ENCODE measurements around the gene ADGRL2. TPM values are rescaled to one million over a fixed set of nuclear protein-coding genes. Genes with fewer than 3 reads are reported as not detected.

ADGRL2 gene
- total and polyA plus RNA-seq, 2 of the 4 experiments (the other 2 are of a cell fraction) = 17.0 to 42.7 TPM

- no peaks in the 10 kb centered on the region for H3K36me3 ChIP-seq (ENCODE audit: control insufficient read depth, insufficient read depth, low read length)
- no peaks in the 10 kb centered on the region; the same call in 1 of the 2 replicates for H3K9me1 ChIP-seq (ENCODE audit: insufficient read depth, low read length)
- H2AK9ac ChIP-seq (replicated peaks; ENCODE audit: low read depth, low read length, poor library complexity) = no peak overlapping the region
- no CpG with 5 or more reads among the region's 1 CpG for WGBS, 2 experiments (ENCODE audit: extremely low coverage in 2 of 2, insufficient read length in 1 of 2)
- ChIA-PET CTCF (no interaction called here), POLR2A (ENCODE audit: unreplicated experiment) (no interaction called here)
- no peak overlapping the region for H2BK15ac ChIP-seq (ENCODE audit: low read depth, low read length)
- dilution Hi-C loops (cut with HindIII; ENCODE audit: low sequenced_read_pairs, unreplicated experiment) = no loop called here
- no peak overlapping the region for H4K5ac ChIP-seq (ENCODE audit: low read depth, low read length)
- no peak overlapping the region for H2BK20ac ChIP-seq (ENCODE audit: low read depth, low read length)
- no peak overlapping the region for H3K23ac ChIP-seq (ENCODE audit: low read depth, low read length)
- H4K20me1 ChIP-seq (ENCODE audit: insufficient read depth, low read length) = no peaks in the 10 kb centered on the region
- in situ Hi-C loops (cut with MboI; ENCODE audit: low sequenced_read_pairs) = no loop called here
- no TSS peak for BruUV-seq (replicated peaks)
- no peak overlapping the region for H2AFZ ChIP-seq (replicated peaks; ENCODE audit: low read length, poor library complexity)
- no peak overlapping the region for H3K4me3 ChIP-seq (ENCODE audit: insufficient read depth, low read depth, low read length)
- no peaks in the 10 kb centered on the region for H3K4me1 ChIP-seq (ENCODE audit: control insufficient read depth, insufficient read depth, low read length)
- H3K4me2 ChIP-seq (ENCODE audit: low read depth, low read length) = no peak overlapping the region
- H3K9ac ChIP-seq (ENCODE audit: low read depth, low read length) = no peak overlapping the region
- TF ChIP-seq CHD1 (IDR thresholded peaks at IDR 0.05; ENCODE audit: low read depth, low read length) (no peak), MXI1 (IDR thresholded peaks at IDR 0.05; ENCODE audit: borderline replicate concordance, low read depth, low read length) (no peak), FOS (IDR thresholded peaks at IDR 0.05; ENCODE audit: low read depth, low read length) (no peak), MAZ (IDR thresholded peaks at IDR 0.05; ENCODE audit: borderline replicate concordance, low read depth, low read length) (no peak)
- no peak overlapping the region for H2BK5ac ChIP-seq (ENCODE audit: low read depth, low read length, poor library complexity, severe bottlenecking)
- no peaks in the 10 kb centered on the region for H3K79me1 ChIP-seq (ENCODE audit: low read depth in 1 of 2, low read length in 2 of 2)
- no peak overlapping the region for H3K4ac ChIP-seq (ENCODE audit: low read depth, low read length)
- H3K14ac ChIP-seq (replicated peaks; ENCODE audit: low read depth, low read length) = no peak overlapping the region
- no peak overlapping the region for H3K18ac ChIP-seq (ENCODE audit: low read depth, low read length)
- H2BK120ac ChIP-seq (ENCODE audit: low read depth, low read length) = no peak overlapping the region
- H4K91ac ChIP-seq (ENCODE audit: insufficient read depth, low read depth, low read length) = no peak overlapping the region
- no peak overlapping the region for H3K27ac ChIP-seq (ENCODE audit: insufficient read depth, low read length)
- no peak overlapping the region for H4K8ac ChIP-seq (ENCODE audit: low read depth in 2 of 2, low read length in 2 of 2)
- ATAC-seq (ENCODE audit: low read depth) (no peak), DNase-seq (no peak)
- no peak overlapping the region for H2AK5ac ChIP-seq (ENCODE audit: low read depth, low read length)
- no peaks in the 10 kb centered on the region; the same call in 1 of the 2 replicates for H3K27me3 ChIP-seq (ENCODE audit: control insufficient read depth, insufficient read depth, low read length)
- no peak overlapping the region for H3K56ac ChIP-seq (ENCODE audit: extremely low read depth, insufficient read depth, low read length)
- no peaks in the 10 kb centered on the region for H3K9me3 ChIP-seq (ENCODE audit: control insufficient read depth, insufficient read depth, low read length)
- intact Hi-C loops (cut with micrococcal nuclease) = no loop called here
Measured at GRCh38 chr1:81840805-81841204, 40.1 kb downstream of the ADGRL2 start.

Data from IMR-90 (cell line).